Cerebellar cortex (tissue), 1 donor: Measurements from ENCODE around the gene MAMDC4.

Experiments used
- DNase-seq: peaks from one replicate; pipeline ENCODE4 v3.0.0-alpha.2; 2015; ENCODE audit warnings: low spot score

MAMDC4 gene

GRCh38 chr9:136890661-136891060 is 38.5 kb downstream of the MAMDC4 start:
- DNase-seq = no peak

DNA sequence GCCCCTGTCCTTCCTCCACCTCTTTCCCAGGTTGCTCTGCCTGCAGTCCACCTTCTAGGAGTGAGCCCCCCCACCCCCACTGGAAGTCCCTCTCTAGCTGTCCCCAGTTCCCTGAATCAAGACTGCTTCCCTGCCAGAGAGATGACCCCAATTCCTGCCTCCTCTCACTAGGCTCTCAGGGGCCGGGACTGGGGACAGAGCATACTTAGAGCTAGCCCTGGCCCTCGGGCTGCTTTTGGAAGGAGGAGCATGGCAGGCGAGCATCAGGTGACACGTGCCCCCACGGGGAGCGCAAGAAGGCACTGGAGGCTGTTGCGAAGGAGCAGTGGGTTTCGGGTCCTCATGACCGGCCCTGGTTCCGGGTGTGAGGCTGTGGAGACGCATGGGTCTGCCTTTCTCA is 43.9 kb downstream of the MAMDC4 start:
- DNase-seq = no peak

DNA sequence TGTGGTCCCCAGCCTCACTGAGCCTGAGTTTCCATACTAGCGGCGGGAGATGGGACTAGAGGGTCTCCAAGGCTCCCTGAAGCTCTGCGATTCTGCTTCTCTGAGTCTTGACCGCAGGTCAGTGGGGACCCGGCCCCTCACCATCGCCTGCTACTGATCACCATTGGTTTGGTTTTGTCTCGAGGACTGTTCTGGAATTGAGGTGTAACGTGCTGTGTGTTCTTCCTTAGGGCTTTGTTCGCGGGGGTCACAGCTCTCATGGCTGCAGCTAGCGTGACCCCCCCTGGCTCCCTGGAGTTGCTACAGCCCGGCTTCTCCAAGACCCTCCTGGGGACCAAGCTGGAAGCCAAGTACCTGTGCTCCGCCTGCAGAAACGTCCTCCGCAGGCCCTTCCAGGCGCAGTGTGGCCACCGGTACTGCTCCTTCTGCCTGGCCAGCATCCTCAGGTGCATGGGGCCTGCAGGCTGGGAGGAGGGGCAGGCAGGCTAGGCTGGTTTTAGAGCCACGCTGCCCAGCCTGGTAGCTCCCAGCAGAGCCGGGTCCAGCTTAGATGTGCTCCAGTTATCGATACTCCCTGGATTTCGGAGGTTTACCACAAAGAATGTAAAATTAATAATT is 46.4 kb downstream of the MAMDC4 start:
- DNase-seq = no peak

DNA sequence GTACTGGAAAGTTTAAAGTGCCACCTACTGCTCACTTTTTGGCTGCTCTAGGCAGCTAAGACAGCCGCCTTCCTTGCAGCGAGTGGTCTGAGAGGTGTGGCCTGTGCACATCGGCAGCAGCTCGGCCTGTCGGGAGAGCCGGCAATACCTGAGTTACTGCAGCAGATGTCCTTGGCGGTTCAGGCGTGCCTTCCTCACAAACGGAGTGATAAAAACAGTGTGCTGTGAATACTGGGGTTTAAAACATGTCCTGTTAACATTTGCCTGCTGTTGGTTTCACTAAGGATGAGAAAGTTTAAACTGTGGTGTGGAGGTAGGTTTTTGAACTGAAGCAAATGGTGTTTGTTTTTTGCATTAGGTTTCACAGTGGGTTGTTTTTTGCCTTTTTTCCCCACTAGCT is 47.0 kb downstream of the MAMDC4 start:
- DNase-seq = peak; percentile 21

GRCh38 chr9:136900556-136900955 is 48.4 kb downstream of the MAMDC4 start:
- no peak for DNase-seq

- DNase-seq = no peak
Measured at GRCh38 chr9:136900988-136901515, 48.9 kb downstream of the MAMDC4 start.

DNA sequence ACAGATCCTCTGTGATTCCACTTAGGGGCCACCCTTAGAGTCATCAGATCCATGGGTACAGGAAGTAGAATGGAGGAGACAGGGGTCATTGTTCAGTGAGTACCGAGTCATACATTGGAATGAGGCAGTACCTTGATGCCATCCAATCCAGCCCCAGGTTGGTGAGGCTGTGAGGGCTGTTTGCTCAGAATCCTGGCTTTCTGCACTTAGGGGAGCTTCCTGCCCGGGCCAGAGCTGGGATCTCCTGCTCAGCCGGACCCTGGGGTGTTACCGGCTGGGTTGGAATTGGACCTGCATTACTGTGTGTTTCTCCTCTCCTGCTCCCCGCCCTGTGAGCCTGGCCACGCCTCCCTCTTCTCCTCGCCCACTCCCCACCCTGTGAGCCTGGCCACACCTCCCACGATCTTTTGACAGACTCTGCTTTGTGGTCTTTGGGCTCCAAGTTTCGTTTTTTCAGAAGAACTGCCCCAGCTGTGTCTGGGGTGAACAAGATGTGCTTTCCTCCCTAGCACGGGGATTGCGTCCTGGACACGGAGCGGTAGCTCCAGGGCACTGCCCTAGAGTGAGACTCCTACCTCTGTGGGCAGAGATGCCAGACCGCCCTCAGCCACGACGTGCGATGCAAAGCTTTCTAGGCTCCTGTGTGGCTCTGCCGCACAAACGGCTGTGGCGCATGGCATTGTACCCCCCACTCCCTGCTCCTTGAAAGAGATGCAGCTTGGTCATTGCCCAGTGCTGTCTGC is 49.5 kb downstream of the MAMDC4 start:
- no peak for DNase-seq

DNA sequence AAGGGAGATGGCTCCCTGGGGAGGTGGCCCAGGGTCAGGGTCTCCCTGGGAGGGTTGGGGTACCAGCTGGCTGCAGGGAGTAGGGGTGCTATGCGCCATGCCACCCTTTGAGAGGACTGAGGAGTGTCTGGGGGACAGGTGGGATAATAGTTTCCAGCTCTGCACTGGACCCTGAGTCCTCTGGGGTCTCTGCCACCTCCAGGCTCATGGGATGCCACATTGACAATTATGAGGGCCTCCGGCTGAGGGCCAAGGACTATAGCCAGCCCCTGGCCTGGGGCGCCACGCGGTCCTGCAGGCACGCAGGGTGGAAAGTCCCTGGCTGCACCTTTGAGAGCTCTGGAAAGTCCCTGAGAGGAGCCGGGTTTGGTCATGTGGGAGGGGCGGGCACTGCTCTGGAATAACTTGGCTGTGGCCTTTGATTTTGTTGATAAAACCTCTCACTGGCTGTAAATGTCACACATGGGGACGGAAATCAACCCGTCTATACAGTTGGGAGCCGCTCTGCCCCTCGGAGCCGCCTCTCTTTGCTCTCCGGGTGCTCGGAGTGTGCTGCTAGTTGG is 50.2 kb downstream of the MAMDC4 start:
- DNase-seq = no peak

DNA sequence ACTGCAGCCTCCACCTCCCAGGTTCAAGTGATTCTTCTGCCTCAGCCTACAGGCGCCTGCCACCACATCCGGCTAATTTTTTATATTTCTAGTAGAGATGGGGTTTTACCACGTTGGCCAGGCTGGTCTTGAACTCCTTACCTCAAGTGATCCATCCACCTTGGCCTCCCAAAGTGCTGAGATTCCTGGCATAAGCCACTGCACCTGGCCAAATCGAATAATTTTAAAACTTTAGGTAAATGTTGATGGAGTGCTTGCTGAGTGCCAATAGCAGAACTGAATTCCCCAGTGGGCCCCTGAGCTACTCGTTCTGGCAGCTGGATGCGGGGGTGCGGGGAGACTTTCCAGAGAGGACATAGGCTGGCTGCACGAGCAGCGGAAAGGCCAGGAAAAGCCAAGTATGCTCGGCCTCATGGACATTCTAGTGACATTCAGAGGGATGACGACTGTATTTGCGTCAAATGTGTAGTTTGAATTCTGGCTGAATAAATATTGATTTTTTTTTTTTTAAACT is 51.0 kb downstream of the MAMDC4 start:
- no peak for DNase-seq

DNA sequence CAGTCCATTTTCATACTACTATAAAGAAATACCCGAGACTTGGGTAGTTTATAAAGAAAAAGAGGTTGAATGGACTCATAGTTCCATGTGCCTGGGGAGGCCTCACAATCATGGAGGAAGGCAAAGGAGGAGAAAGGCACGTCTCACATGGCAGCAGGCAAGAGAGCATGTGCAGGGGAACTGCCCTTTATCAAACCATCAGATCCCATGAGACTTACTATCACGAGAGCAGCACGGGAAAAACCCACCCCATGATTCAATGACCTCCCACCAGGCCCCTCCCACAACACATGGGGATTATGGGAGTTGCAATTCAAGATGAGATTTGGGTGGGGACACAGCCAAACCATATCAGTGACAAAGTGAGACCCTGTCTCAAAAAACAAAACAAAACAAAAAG is 54.1 kb downstream of the MAMDC4 start:
- DNase-seq = no peak

DNA sequence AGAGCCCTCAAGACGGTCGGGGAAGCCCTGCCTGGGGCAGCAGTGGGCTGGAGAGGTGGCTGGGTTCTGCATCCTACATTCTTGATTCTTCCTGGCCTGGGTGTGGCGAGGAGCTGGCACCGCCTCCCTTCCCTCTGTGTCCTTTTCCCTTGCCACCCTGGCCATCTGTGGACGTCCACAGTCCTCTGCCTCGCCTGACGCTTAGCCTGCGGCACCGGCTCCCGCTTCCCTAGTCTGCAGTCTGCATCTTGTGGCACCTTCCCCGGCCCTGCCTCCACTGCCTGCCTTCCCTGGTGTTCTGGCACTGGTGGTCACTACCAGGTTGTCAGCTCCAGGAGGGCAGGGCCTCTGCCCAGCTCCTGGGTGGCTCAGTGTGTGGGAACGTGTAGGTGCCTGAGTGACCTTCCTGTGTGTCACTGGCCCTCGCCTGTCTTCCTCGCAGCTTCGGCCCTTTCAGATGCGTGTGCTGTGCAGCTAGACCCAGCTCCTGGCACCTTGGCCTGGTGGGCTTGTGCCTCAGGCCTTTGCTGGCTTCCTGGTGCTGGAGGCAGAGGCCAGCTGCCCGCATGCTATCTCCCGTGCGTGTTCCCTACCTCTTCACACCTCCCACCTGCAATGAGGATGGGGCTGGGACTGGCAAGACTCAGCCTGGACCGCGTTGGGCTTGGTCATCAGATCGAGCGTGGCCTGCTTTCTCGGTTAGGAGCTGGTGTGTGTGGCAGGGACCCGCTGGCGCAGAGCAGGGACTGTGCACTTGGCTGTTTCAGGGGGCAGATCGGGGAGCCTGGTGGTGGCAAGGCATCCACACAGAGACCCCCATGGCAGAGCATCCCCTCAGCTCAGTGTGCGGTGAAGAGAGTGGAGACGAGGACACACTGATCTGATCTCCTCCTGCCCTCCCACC is 55.1 kb downstream of the MAMDC4 start:
- peak; percentile 50 for DNase-seq
